Uterus (tissue), 2 donors: Measurements from ENCODE around the gene STX18.

Experiments
- CTCF ChIP-seq, 4 experiments: fragments of 200-600 bp in 2 of 4; fragments of 450-650 bp in 2 of 4; sonication (generic) in 2 of 4; IDR thresholded peaks; one replicate each; pipeline ENCODE4 v1.5.1; 2016 to 2019; ENCODE audit warnings: antibody characterized with exemption in 4 of 4, mild to moderate bottlenecking in 2 of 4, moderate library complexity in 1 of 4
- POLR2A ChIP-seq, 2 donors: fragments of 450-650 bp; IDR thresholded peaks; one replicate each; pipeline ENCODE4 v1.6.1; 2016; ENCODE audit warnings: antibody characterized with exemption in 2 of 2, mild to moderate bottlenecking in 1 of 2, moderate library complexity in 1 of 2

GRCh38 chr4:4416981-4417380 is 124.9 kb downstream of the STX18 start:
- TF ChIP-seq CTCF (IDR thresholded peaks at IDR 0.05) (no peak), POLR2A (IDR thresholded peaks at IDR 0.05) (no peak)
